ENCODE data around the gene GPHA2. TPM values are rescaled to one million over a fixed set of nuclear protein-coding genes. Genes with fewer than 3 reads are reported as not detected.

Gene GPHA2
- total and polyA plus RNA-seq, 2 of the 13 experiments (the other 11 are each of a cell fraction or from before 2014, with no cell fraction given), result 13.0 to 19.1 TPM

GRCh38 chr11:64916775-64917662 is 18.7 kb downstream of the GPHA2 start, which contains the start of gene ATG2A (continued):
- TF ChIP-seq PAXIP1 (CRISPR knock-in tag; conservative IDR thresholded peaks at IDR 0.05) (peak; percentile 22), ZNF264 (CRISPR knock-in tag; IDR thresholded peaks at IDR 0.05) (no peak), STAT6 (CRISPR knock-in tag; IDR thresholded peaks at IDR 0.05; ENCODE audit: borderline replicate concordance) (no peak), ZNF713 (CRISPR knock-in tag; IDR thresholded peaks at IDR 0.05) (no peak), IRF2 (CRISPR knock-in tag; IDR thresholded peaks at IDR 0.05) (no peak), ZNF576 (CRISPR knock-in tag; IDR thresholded peaks at IDR 0.05) (no peak), ZNF616 (CRISPR knock-in tag; IDR thresholded peaks at IDR 0.05; ENCODE audit: low read depth) (0 out of 2 replicates have a peak, but pooled peaks have one; percentile 49), SALL2 (CRISPR knock-in tag; IDR thresholded peaks at IDR 0.05) (no peak; the same call in 1 of the 2 replicates), ZGPAT (CRISPR knock-in tag; IDR thresholded peaks at IDR 0.05) (peak; percentile 88), JUNB (CRISPR knock-in tag; IDR thresholded peaks at IDR 0.05; ENCODE audit: borderline replicate concordance) (no peak), ZNF776 (CRISPR knock-in tag; IDR thresholded peaks at IDR 0.05) (0 out of 2 replicates have a peak, but pooled peaks have one; percentile 57), HMGXB4 (CRISPR knock-in tag; IDR thresholded peaks at IDR 0.05; ENCODE audit: borderline replicate concordance in 1 of 2, low read depth in 1 of 2) (peak; percentile 94 to 95), ZNF574 (CRISPR knock-in tag; IDR thresholded peaks at IDR 0.05) (peak; percentile 56; the same call in 1 of the 2 replicates), RNF2 (conservative IDR thresholded peaks at IDR 0.05; ENCODE audit: low read depth) (0 out of 2 replicates have a peak, but pooled peaks have one; percentile 37)

Data from HepG2 (cell line).